Nephron progenitor cell (in vitro differentiated cells): Measurements from ENCODE around the gene TENT5A.

Experiments used
- DNase-seq: peaks from one replicate; pipeline ENCODE4 v3.0.0; 2021
- H3K27ac Mint-ChIP-seq: 2 replicates; pipeline ENCODE4 v1.8.0; 2021; ENCODE audit warnings: mild to moderate bottlenecking, moderate library complexity, mixed read lengths
- H3K27me3 Mint-ChIP-seq: 2 replicates; pipeline ENCODE4 v1.8.0; 2021; ENCODE audit warnings: mild to moderate bottlenecking, low read depth, mixed read lengths; ENCODE audit not compliant: poor library complexity
- H3K36me3 Mint-ChIP-seq: 2 replicates; pipeline ENCODE4 v1.8.0; 2021; ENCODE audit warnings: low read depth, mixed read lengths
- H3K4me1 Mint-ChIP-seq: 2 replicates; pipeline ENCODE4 v1.8.0; 2021; ENCODE audit warnings: mixed read lengths
- H3K4me3 Mint-ChIP-seq: 2 replicates; pipeline ENCODE4 v1.8.0; 2021; ENCODE audit warnings: mild to moderate bottlenecking, moderate library complexity, mixed read lengths
- H3K9me3 Mint-ChIP-seq: 2 replicates; pipeline ENCODE4 v1.8.0; 2021; ENCODE audit warnings: mild to moderate bottlenecking, moderate library complexity, mixed read lengths
- TF ChIP-seq, protein P1 (sequence below): fragments of 200-600 bp; sonication (generic); IDR thresholded peaks from 2 replicates; pipeline ENCODE4 v1.5.0; 2021; ENCODE audit warnings: antibody characterized with exemption

TENT5A gene

DNA sequence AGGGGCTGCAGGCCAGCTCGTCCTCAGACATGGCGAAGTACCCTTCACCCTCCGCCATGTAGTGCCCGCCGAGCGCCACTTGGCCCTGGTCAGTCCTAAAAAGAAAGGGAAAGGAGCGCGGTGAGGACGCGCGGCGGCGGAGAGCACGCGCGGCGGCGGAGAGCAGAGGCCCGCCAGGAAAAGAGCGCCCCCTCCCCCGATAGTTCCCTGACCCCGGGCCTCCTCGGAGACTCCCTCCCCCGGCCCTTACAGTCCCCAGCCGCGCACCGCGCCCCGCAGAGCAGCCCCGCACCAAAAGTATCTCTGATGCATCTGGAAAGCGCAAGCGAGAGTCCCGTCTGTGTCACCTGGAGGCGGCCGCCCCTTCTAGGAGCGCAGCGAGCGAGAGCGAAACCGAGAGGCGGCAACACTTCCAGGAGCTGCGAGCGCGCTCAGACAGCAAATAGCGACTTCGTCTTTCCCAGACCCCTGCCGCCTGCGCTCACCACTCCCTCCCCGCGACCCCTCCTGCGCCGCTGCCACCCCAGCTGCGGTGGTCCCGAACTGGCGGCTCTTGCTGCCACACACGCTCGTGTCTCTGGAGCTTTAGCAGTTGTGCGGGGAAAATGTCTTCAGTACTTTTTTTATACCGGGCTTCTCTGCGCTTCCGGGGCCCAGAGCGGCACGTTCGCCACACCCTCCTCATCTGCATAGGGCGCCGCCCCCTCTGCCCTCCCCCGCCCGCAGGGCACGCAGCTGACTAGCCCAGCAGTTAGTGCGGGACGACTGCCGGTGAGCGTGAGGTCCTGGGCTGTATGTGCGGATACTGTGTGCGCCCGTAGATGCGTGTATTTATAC, at the start of gene TENT5A:
Gene TENT5A, minus strand, starts transcription at position 598 of the 837 bp plus-strand sequence. Its CDS starts 540 bp downstream, at position 58.
- Mint-ChIP-seq H3K27ac (peak within 1 kb of the TSS; percentile 94), H3K27me3 (peaks cover 70% of the 10 kb centered on the region), H3K9me3 (no peaks in the 10 kb centered on the region), H3K36me3 (no peaks in the 10 kb centered on the region), H3K4me1 (peaks cover 11% of the 10 kb centered on the region), H3K4me3 (peak within 1 kb of the TSS; percentile 94)
- TF ChIP-seq, protein P1, sequence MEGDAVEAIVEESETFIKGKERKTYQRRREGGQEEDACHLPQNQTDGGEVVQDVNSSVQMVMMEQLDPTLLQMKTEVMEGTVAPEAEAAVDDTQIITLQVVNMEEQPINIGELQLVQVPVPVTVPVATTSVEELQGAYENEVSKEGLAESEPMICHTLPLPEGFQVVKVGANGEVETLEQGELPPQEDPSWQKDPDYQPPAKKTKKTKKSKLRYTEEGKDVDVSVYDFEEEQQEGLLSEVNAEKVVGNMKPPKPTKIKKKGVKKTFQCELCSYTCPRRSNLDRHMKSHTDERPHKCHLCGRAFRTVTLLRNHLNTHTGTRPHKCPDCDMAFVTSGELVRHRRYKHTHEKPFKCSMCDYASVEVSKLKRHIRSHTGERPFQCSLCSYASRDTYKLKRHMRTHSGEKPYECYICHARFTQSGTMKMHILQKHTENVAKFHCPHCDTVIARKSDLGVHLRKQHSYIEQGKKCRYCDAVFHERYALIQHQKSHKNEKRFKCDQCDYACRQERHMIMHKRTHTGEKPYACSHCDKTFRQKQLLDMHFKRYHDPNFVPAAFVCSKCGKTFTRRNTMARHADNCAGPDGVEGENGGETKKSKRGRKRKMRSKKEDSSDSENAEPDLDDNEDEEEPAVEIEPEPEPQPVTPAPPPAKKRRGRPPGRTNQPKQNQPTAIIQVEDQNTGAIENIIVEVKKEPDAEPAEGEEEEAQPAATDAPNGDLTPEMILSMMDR = no peak
- DNase-seq = peak; percentile 86

DNA sequence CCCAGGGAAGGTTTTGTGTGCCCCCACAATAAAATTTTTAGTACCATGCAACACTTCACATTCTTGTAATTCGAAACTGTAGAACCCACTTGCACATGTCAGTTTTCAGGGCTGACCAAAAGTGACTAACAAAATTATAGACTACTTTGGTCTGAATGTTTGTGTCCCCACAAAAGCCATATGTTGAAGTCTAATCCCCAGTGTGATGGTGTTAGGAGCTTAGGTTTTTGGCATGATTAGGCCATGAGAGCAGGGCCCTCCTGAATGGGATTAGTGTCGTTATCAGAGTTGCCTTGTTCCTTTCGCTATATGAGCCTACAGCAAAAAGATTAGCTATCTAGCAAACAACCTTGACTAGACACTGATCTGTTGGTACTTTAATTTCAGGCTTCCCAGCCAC, 49.0 kb upstream of the TENT5A start:
- TF ChIP-seq, protein P1 = no peak
- Mint-ChIP-seq H3K36me3 (no peaks in the 10 kb centered on the region), H3K9me3 (no peaks in the 10 kb centered on the region), H3K27me3 (peaks cover 3% of the 10 kb centered on the region), H3K4me3 (no peak overlapping the region), H3K4me1 (no peaks in the 10 kb centered on the region), H3K27ac (no peak overlapping the region)
- DNase-seq = no peak

DNA sequence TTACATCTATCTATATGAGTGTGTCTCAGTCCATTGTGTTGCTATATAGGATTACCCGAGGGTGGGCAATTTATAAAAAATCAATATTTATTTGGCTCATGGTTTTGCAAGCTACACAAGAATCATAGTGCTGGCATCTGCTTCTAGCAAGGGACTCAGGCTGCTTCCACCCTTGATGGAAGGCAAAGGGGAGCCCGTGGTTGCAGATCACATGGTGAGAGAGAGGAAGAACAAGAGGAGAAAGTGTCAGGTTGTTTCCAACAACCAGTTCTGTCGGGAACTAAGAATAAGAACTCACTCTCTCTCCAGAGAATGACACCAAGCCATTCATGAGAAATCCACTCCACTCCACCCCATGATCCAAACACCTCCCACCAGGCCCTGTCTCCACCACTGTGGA, 48.2 kb upstream of the TENT5A start:
- no peak for DNase-seq
- Mint-ChIP-seq H3K4me1 (no peaks in the 10 kb centered on the region), H3K27me3 (peaks cover 3% of the 10 kb centered on the region), H3K36me3 (no peaks in the 10 kb centered on the region), H3K27ac (no peak overlapping the region), H3K4me3 (no peak overlapping the region), H3K9me3 (no peaks in the 10 kb centered on the region)
- TF ChIP-seq, protein P1 = no peak

GRCh38 chr6:81799323-81799722, 46.8 kb upstream of the TENT5A start:
- TF ChIP-seq, protein P1 = no peak
- H3K9me3 Mint-ChIP-seq = no peaks in the 10 kb centered on the region
- H3K27ac Mint-ChIP-seq = no peak overlapping the region
- H3K4me3 Mint-ChIP-seq = no peak overlapping the region
- DNase-seq = no peak
- H3K27me3 Mint-ChIP-seq = peaks cover 3% of the 10 kb centered on the region
- H3K36me3 Mint-ChIP-seq = no peaks in the 10 kb centered on the region
- H3K4me1 Mint-ChIP-seq = no peaks in the 10 kb centered on the region

DNA sequence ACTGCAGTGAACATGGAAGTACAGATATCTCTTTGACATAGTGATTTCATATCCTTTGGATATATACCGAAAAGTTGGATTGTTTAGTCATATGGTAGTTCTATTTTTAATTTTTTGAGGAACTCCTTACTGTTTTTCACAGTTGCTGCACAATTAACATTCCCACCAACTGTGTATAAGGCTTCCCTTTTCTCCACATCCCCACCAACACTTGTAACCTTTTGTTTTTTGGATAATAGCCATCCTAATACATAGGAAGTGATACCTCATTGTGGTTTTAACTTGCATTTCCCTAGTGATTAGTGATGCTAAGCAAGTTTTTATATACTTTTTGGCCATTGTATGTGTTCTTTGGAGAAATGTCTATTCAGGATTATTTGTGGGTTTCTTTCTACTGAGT, 45.1 kb upstream of the TENT5A start:
- Mint-ChIP-seq H3K4me1 (no peaks in the 10 kb centered on the region), H3K4me3 (no peak overlapping the region), H3K9me3 (no peaks in the 10 kb centered on the region), H3K27ac (no peak overlapping the region), H3K36me3 (no peaks in the 10 kb centered on the region), H3K27me3 (peaks cover 3% of the 10 kb centered on the region)
- TF ChIP-seq, protein P1 = no peak
- DNase-seq = no peak

GRCh38 chr6:81795890-81796289, 43.4 kb upstream of the TENT5A start:
- H3K27me3 Mint-ChIP-seq = peaks cover 3% of the 10 kb centered on the region
- no peak for DNase-seq
- no peaks in the 10 kb centered on the region for H3K36me3 Mint-ChIP-seq
- H3K27ac Mint-ChIP-seq = no peak overlapping the region
- no peaks in the 10 kb centered on the region for H3K9me3 Mint-ChIP-seq
- H3K4me3 Mint-ChIP-seq = no peak overlapping the region
- no peaks in the 10 kb centered on the region for H3K4me1 Mint-ChIP-seq
- TF ChIP-seq, protein P1 = no peak
